IMR-90 (cell line): Measurements from ENCODE around the gene GBF1. TPM values are rescaled to one million over a fixed set of nuclear protein-coding genes. Genes with fewer than 3 reads are reported as not detected.

Source experiments
- ATAC-seq: fragments of 200-7000 bp; cut with Tn5 transposase; 2 replicates; pipeline ENCODE4 v1.9.1; 2020; ENCODE audit warnings: low read depth, mild to moderate bottlenecking, moderate library complexity
- BruUV-seq: library from RNA; stranded (reverse); fragments of 400-500 nt; replicated peaks from 2 replicates; lab custom pipeline; 2021; lab: Mats Ljungman, UMichigan
- CTCF ChIA-PET: fragments of 300-600 bp; formaldehyde crosslinking; extraction: SDS; loops from one replicate; lab custom pipeline; 2021; ENCODE audit warnings: antibody characterized with exemption; lab: Yijun Ruan, JAX
- POLR2A ChIA-PET: fragments of 300-600 bp; sonication (Branson Sonifier 250); formaldehyde crosslinking; loops from one replicate; lab custom pipeline; 2022; ENCODE audit warnings: antibody characterized with exemption; ENCODE audit not compliant: unreplicated experiment; lab: Charles Lee
- DNase-seq: peaks from one replicate; pipeline ENCODE4 v3.0.0; 2013
- H2AFZ ChIP-seq: replicated peaks from 2 replicates; pipeline ENCODE3; 2013; ENCODE audit warnings: low read length, mild to moderate bottlenecking; ENCODE audit not compliant: poor library complexity
- H2AK5ac ChIP-seq: 2 replicates; pipeline ENCODE4 v1.6.1; 2013; ENCODE audit warnings: low read depth, low read length, inconsistent platforms
- H2AK9ac ChIP-seq: replicated peaks from 2 replicates; pipeline ENCODE3; 2013; ENCODE audit warnings: mild to moderate bottlenecking, low read depth, low read length, moderate library complexity; ENCODE audit not compliant: poor library complexity
- H2BK120ac ChIP-seq: 2 replicates; pipeline ENCODE4 v1.6.1; 2013; ENCODE audit warnings: low read depth, low read length, inconsistent platforms
- H2BK15ac ChIP-seq: 3 replicates; pipeline ENCODE4 v1.6.1; 2013; ENCODE audit warnings: low read depth, low read length, inconsistent platforms
- H2BK20ac ChIP-seq: 2 replicates; pipeline ENCODE4 v1.6.1; 2013; ENCODE audit warnings: low read depth, mild to moderate bottlenecking, inconsistent platforms, low read length, moderate library complexity
- H2BK5ac ChIP-seq: 2 replicates; pipeline ENCODE4 v1.6.1; 2013; ENCODE audit warnings: mild to moderate bottlenecking, low read depth, low read length, inconsistent platforms; ENCODE audit not compliant: poor library complexity, severe bottlenecking
- H3K14ac ChIP-seq: replicated peaks from 2 replicates; pipeline ENCODE4 v1.6.1; 2013; ENCODE audit warnings: low read depth, low read length, inconsistent platforms
- H3K18ac ChIP-seq: 2 replicates; pipeline ENCODE4 v1.6.1; 2013; ENCODE audit warnings: low read depth, low read length, control low read depth
- H3K23ac ChIP-seq: 2 replicates; pipeline ENCODE4 v1.6.1; 2013; ENCODE audit warnings: low read depth, low read length, inconsistent platforms
- H3K27ac ChIP-seq: 2 replicates; pipeline ENCODE4 v1.5.1; 2013; ENCODE audit warnings: mild to moderate bottlenecking, control low read depth, low read length; ENCODE audit not compliant: insufficient read depth
- H3K27me3 ChIP-seq: 2 replicates; pipeline ENCODE4 v1.6.1; 2013; ENCODE audit warnings: low read length; ENCODE audit not compliant: control insufficient read depth, insufficient read depth
- H3K36me3 ChIP-seq: 2 replicates; pipeline ENCODE4 v1.6.1; 2013; ENCODE audit warnings: low read length, mixed read lengths; ENCODE audit not compliant: control insufficient read depth, insufficient read depth
- H3K4ac ChIP-seq: 2 replicates; pipeline ENCODE4 v1.6.1; 2013; ENCODE audit warnings: low read depth, low read length, inconsistent platforms
- H3K4me1 ChIP-seq: 2 replicates; pipeline ENCODE4 v1.6.1; 2013; ENCODE audit warnings: low read length, mixed read lengths; ENCODE audit not compliant: control insufficient read depth, insufficient read depth
- H3K4me2 ChIP-seq: 2 replicates; pipeline ENCODE4 v1.6.1; 2013; ENCODE audit warnings: low read depth, mild to moderate bottlenecking, control low read depth, low read length, moderate library complexity
- H3K4me3 ChIP-seq: 2 replicates; pipeline ENCODE4 v1.5.1; 2013; ENCODE audit warnings: low read depth, mild to moderate bottlenecking, control low read depth, low read length, moderate library complexity; ENCODE audit not compliant: insufficient read depth
- H3K56ac ChIP-seq: 2 replicates; pipeline ENCODE4 v1.6.1; 2013; ENCODE audit warnings: low read length, inconsistent platforms; ENCODE audit not compliant: insufficient read depth; ENCODE audit errors: extremely low read depth
- H3K79me1 ChIP-seq, 2 experiments: 2 replicates each; pipeline ENCODE4 v1.6.1; 2013; ENCODE audit warnings: low read length in 2 of 2, inconsistent platforms in 1 of 2, low read depth in 1 of 2
- H3K9ac ChIP-seq: 2 replicates; pipeline ENCODE4 v1.6.1; 2013; ENCODE audit warnings: low read depth, low read length, control low read depth
- H3K9me1 ChIP-seq: 2 replicates; pipeline ENCODE4 v1.6.1; 2013; ENCODE audit warnings: low read length, inconsistent platforms; ENCODE audit not compliant: insufficient read depth
- H3K9me3 ChIP-seq: 2 replicates; pipeline ENCODE4 v1.6.1; 2013; ENCODE audit warnings: low read length; ENCODE audit not compliant: control insufficient read depth, insufficient read depth
- H4K20me1 ChIP-seq: 2 replicates; pipeline ENCODE4 v1.6.1; 2013; ENCODE audit warnings: low read length, inconsistent platforms; ENCODE audit not compliant: insufficient read depth
- H4K5ac ChIP-seq: 2 replicates; pipeline ENCODE4 v1.6.1; 2013; ENCODE audit warnings: mild to moderate bottlenecking, low read depth, low read length, control low read depth
- H4K8ac ChIP-seq, 2 experiments: 2 replicates each; pipeline ENCODE4 v1.6.1; 2013; ENCODE audit warnings: low read depth in 2 of 2, low read length in 2 of 2, control low read depth in 1 of 2, inconsistent platforms in 1 of 2
- H4K91ac ChIP-seq: 2 replicates; pipeline ENCODE4 v1.6.1; 2013; ENCODE audit warnings: low read depth, low read length, inconsistent platforms; ENCODE audit not compliant: insufficient read depth
- BHLHE40 ChIP-seq: fragments of 150-350 bp; IDR thresholded peaks from 2 replicates; pipeline ENCODE4 v1.6.1; 2016; ENCODE audit warnings: mild to moderate bottlenecking, low read depth, low read length
- CEBPB ChIP-seq: IDR thresholded peaks from 2 replicates; pipeline ENCODE4 v1.6.1; 2012; ENCODE audit warnings: low read depth, low read length, improper control_type of control experiment
- CHD1 ChIP-seq: IDR thresholded peaks from 2 replicates; pipeline ENCODE4 v1.6.1; 2012; ENCODE audit warnings: low read depth, low read length, improper control_type of control experiment
- FOS ChIP-seq: fragments of 150-350 bp; IDR thresholded peaks from 2 replicates; pipeline ENCODE4 v1.6.1; 2016; ENCODE audit warnings: low read depth, low read length
- MAFK ChIP-seq: IDR thresholded peaks from 2 replicates; pipeline ENCODE4 v1.6.1; 2012; ENCODE audit warnings: low read depth, low read length, improper control_type of control experiment
- MAZ ChIP-seq: IDR thresholded peaks from 2 replicates; pipeline ENCODE4 v1.6.1; 2012; ENCODE audit warnings: low read depth, mild to moderate bottlenecking, low read length, improper control_type of control experiment, moderate library complexity, borderline replicate concordance
- MXI1 ChIP-seq: IDR thresholded peaks from 2 replicates; pipeline ENCODE4 v1.6.1; 2012; ENCODE audit warnings: low read depth, mild to moderate bottlenecking, low read length, moderate library complexity, borderline replicate concordance
- NFE2L2 ChIP-seq: fragments of 150-350 bp; IDR thresholded peaks from 2 replicates; pipeline ENCODE4 v1.6.1; 2016; ENCODE audit warnings: low read depth, mild to moderate bottlenecking, low read length
- POLR2A ChIP-seq: IDR thresholded peaks from 2 replicates; pipeline ENCODE4 v1.6.1; 2012; ENCODE audit warnings: mild to moderate bottlenecking, low read depth, low read length
- RAD21 ChIP-seq: IDR thresholded peaks from 2 replicates; pipeline ENCODE4 v1.6.1; 2012; ENCODE audit warnings: low read length, improper control_type of control experiment
- RCOR1 ChIP-seq: IDR thresholded peaks from 2 replicates; pipeline ENCODE4 v1.6.1; 2012; ENCODE audit warnings: mild to moderate bottlenecking, low read length, improper control_type of control experiment; ENCODE audit not compliant: insufficient replicate concordance
- SMC3 ChIP-seq: fragments of 150-350 bp; IDR thresholded peaks from 2 replicates; pipeline ENCODE4 v1.6.1; 2016; ENCODE audit warnings: low read depth, mild to moderate bottlenecking, antibody characterized with exemption, low read length, moderate library complexity
- WGBS, 2 experiments: methylation state at CpG; one replicate each; pipeline versions ENCODE4 v1.1.5 to v1.1.7; 2013; ENCODE audit warnings: missing lambda C conversion rate in 2 of 2; ENCODE audit not compliant: insufficient read length in 1 of 2; ENCODE audit errors: extremely low coverage in 2 of 2; 5-methylcytosine and 5-hydroxymethylcytosine counted together
- dilution Hi-C: fragments of 300-500 bp; cut with HindIII; formaldehyde crosslinking; loops from one replicate; pipeline ENCODE4 v1.14.3; 2018; ENCODE audit warnings: low sequenced_read_pairs; ENCODE audit not compliant: unreplicated experiment
- in situ Hi-C: fragments of 300-500 bp; cut with MboI; formaldehyde crosslinking; loops from 3 replicates; pipeline ENCODE4 v1.14.3; 2019; ENCODE audit warnings: low sequenced_read_pairs, inconsistent platforms, mixed read lengths
- intact Hi-C: fragments of 100-400 bp; cut with micrococcal nuclease; formaldehyde crosslinking; loops from 2 replicates; pipeline ENCODE4 v1.10.0; 2022
- polyA plus RNA-seq, 3 experiments: library from polyadenylated mRNA; depleted of rRNA; stranded (reverse); fragments of >200 nt; gene quantifications; 2 replicates each; pipeline ENCODE4 v1.2.3, GENCODE V29; 2012; ENCODE audit warnings: low replicate concordance in 1 of 3
- total RNA-seq: library from RNA; depleted of rRNA; stranded (reverse); fragments of >200 nt; gene quantifications from 2 replicates; pipeline ENCODE4 v1.2.3, GENCODE V29; 2012
- TF ChIP-seq, protein P1 (sequence below): fragments of 150-350 bp; IDR thresholded peaks from 2 replicates; pipeline ENCODE4 v1.6.1; 2016; ENCODE audit warnings: low read depth, mild to moderate bottlenecking, low read length, moderate library complexity, borderline replicate concordance
- TF ChIP-seq, protein P2 (sequence below): fragments of 150-350 bp; IDR thresholded peaks from 2 replicates; pipeline ENCODE4 v1.6.1; 2017; ENCODE audit warnings: mild to moderate bottlenecking, antibody characterized with exemption, low read length, low read depth
- TF ChIP-seq, protein P3 (sequence below): conservative IDR thresholded peaks from 2 replicates; pipeline ENCODE4 v1.5.1; 2012; ENCODE audit warnings: mild to moderate bottlenecking, low read depth, low read length, improper control_type of control experiment

The GBF1 gene
- total and polyA plus RNA-seq, 2 of the 4 experiments (the other 2 are of a cell fraction), result 38.7 to 40.1 TPM

DNA sequence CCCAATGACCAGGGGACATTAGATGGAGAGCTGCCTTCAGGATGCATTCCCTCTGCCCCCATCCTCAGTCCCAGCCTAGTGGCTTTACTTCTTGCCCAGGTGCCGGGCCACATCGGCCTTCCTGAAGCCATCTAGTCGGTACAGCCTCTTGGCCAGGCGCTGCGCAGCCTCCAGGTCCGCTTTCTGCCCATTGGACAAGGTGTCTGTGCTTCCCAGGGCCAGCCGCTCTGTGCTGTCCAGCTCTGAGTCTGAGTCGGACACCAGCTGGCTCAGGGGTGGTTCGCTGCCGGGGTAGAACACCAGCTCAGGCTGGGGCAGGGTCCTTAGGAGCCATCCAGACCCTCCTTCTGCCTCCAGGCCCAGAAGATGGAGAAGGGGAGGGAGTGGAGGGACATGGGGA lies 167.0 kb downstream of the GBF1 start:
- peaks cover 11% of the 10 kb centered on the region; the same call in 1 of the 2 replicates for H3K9me1 ChIP-seq
- no peaks in the 10 kb centered on the region for H3K36me3 ChIP-seq
- no peak overlapping the region for H2AK9ac ChIP-seq
- no peak overlapping the region for H2BK5ac ChIP-seq
- BruUV-seq, result no TSS peak
- dilution Hi-C loops (no loop called here), in situ Hi-C loops (no loop called here), intact Hi-C loops (no loop called here)
- H3K4me1 ChIP-seq, result peaks cover 8% of the 10 kb centered on the region; the same call in 1 of the 2 replicates
- H2BK15ac ChIP-seq, result no peak overlapping the region
- H3K9ac ChIP-seq, result no peak overlapping the region
- no peak overlapping the region for H2AFZ ChIP-seq
- no peak overlapping the region for H2AK5ac ChIP-seq
- TF ChIP-seq MXI1, result no peak
- TF ChIP-seq CEBPB, result no peak
- no peak for TF ChIP-seq RCOR1
- no peak for TF ChIP-seq BHLHE40
- TF ChIP-seq NFE2L2, result no peak
- TF ChIP-seq CHD1, result no peak
- TF ChIP-seq, protein P1, sequence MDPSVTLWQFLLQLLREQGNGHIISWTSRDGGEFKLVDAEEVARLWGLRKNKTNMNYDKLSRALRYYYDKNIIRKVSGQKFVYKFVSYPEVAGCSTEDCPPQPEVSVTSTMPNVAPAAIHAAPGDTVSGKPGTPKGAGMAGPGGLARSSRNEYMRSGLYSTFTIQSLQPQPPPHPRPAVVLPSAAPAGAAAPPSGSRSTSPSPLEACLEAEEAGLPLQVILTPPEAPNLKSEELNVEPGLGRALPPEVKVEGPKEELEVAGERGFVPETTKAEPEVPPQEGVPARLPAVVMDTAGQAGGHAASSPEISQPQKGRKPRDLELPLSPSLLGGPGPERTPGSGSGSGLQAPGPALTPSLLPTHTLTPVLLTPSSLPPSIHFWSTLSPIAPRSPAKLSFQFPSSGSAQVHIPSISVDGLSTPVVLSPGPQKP, result no peak
- TF ChIP-seq MAZ, result no peak
- no peak for TF ChIP-seq POLR2A
- TF ChIP-seq RAD21, result no peak
- TF ChIP-seq, protein P2, sequence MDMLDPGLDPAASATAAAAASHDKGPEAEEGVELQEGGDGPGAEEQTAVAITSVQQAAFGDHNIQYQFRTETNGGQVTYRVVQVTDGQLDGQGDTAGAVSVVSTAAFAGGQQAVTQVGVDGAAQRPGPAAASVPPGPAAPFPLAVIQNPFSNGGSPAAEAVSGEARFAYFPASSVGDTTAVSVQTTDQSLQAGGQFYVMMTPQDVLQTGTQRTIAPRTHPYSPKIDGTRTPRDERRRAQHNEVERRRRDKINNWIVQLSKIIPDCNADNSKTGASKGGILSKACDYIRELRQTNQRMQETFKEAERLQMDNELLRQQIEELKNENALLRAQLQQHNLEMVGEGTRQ, result no peak
- no peak for TF ChIP-seq SMC3
- no peak for TF ChIP-seq MAFK
- TF ChIP-seq, protein P3, sequence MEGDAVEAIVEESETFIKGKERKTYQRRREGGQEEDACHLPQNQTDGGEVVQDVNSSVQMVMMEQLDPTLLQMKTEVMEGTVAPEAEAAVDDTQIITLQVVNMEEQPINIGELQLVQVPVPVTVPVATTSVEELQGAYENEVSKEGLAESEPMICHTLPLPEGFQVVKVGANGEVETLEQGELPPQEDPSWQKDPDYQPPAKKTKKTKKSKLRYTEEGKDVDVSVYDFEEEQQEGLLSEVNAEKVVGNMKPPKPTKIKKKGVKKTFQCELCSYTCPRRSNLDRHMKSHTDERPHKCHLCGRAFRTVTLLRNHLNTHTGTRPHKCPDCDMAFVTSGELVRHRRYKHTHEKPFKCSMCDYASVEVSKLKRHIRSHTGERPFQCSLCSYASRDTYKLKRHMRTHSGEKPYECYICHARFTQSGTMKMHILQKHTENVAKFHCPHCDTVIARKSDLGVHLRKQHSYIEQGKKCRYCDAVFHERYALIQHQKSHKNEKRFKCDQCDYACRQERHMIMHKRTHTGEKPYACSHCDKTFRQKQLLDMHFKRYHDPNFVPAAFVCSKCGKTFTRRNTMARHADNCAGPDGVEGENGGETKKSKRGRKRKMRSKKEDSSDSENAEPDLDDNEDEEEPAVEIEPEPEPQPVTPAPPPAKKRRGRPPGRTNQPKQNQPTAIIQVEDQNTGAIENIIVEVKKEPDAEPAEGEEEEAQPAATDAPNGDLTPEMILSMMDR, result no peak
- TF ChIP-seq FOS, result no peak
- peaks cover 0 to 4% of the 10 kb centered on the region in 2 experiments; a peak in 1 of 4 replicates for H3K79me1 ChIP-seq
- no peak overlapping the region for H3K18ac ChIP-seq
- whole genome bisulfite sequencing, 2 experiments, result 88% methylated on average over 8 of the region's 10 CpGs; no CpG with 5 or more reads in 1 of the 2 experiments
- no peaks in the 10 kb centered on the region for H3K9me3 ChIP-seq
- H3K4ac ChIP-seq, result no peak overlapping the region
- no peak for DNase-seq
- CTCF ChIA-PET, result no interaction called here
- H4K8ac ChIP-seq, result no peak overlapping the region
- POLR2A ChIA-PET, result no interaction called here
- no peak overlapping the region for H3K56ac ChIP-seq
- no peak overlapping the region for H2BK120ac ChIP-seq
- no peak overlapping the region for H4K91ac ChIP-seq
- H3K27me3 ChIP-seq, result peaks cover 69% of the 10 kb centered on the region
- H3K27ac ChIP-seq, result no peak overlapping the region
- no peaks in the 10 kb centered on the region for H4K20me1 ChIP-seq
- ATAC-seq, result no peak
- H4K5ac ChIP-seq, result no peak overlapping the region
- no peak overlapping the region for H2BK20ac ChIP-seq
- H3K14ac ChIP-seq, result no peak overlapping the region
- no peak overlapping the region for H3K4me2 ChIP-seq
- no peak overlapping the region for H3K4me3 ChIP-seq
- no peak overlapping the region for H3K23ac ChIP-seq
